ENCODE measurements around the gene GAST.
"Not testable (repeated sequence)": the region's sequence is repeated elsewhere in the genome, so short reads cannot be mapped to it uniquely, and the experiment has no call there.

Gene GAST

DNA sequence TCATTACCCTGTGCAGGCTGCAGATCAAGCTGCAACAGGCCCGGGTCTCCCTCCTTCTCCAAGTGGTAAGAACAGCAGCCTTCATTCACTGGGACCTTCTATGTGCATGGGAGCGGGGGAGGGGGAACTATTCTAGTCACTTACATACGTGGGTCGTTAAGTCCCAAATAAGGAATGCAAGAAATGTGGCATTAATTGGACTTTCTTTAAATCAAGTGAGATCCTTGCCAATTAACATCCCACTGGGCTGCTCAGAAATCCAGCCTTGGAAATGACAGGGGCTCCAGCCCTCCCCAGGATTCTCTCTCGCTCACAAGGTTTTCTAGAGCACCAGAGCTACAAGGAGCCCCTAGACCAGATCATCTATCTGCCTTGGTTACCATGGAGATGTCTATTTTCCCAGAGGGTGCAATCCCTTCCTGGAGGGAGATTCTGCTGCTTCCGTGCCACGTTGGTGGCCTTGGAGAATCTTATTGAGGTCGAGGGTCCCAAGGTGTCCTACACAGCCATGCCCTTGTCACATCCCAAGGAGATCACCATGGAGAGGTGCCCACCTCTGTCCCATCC is 28.6 kb upstream of the GAST start:
- no peak for DNase-seq (ENCODE audit: low spot score)

DNA sequence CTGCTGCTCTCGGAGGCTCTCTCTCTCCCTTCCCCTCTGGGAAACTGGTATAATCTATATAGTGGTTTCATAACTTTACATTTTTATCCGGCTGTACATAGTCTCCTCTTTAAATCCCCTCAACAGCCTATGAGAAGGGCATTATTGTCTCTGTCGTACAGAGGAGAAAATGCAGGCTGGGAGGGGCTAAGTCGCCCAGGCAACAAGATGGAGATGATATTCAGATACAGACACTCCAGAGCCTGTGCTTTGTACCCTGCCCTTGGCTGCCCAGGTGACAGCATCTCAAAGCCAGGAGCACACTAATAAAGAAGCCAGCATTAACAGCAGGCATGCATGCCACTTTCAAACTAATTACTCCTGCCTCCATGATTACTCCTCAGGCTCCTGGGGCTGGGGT is 28.1 kb upstream of the GAST start:
- no peak for DNase-seq (ENCODE audit: low spot score)

DNA sequence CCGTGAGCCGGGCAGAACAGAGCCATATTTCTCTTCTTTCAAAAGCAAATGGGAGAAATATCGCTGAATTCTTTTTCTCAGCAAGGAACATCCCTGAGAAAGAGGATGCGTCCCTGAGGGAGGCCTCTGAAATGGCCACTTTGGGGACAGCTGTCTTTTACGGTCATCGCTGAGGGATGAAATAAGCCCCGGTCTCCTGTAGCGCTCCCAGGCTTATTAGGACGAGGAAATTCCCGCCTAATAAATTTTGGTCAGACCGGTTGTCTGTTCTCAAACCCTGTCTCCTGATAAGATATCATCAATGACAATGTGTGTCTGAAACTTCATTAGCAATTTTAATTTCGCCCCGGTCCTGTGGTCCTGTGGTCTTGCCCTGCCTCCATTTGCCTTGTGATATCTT is 26.4 kb upstream of the GAST start:
- not testable (repeated sequence) for DNase-seq (ENCODE audit: low spot score)

DNA sequence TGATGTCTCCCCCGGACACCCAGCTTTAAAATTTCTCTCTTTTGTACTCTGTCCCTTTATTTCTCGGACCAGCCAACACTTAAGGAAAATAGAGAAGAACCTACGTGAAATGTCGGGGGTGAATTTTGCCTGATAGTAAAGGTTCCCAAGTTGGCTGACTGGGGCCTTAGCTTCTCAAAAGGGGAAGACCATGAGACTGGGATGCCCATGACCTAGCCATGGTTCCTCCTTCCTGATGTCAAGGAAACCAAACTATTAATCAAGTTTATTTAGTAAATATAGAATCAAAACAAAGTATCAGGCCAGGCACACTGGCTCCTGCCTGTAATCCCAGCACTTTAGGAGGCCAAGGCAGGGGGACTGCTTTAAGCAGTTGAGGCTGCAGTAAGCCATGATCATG is 25.9 kb upstream of the GAST start:
- DNase-seq (ENCODE audit: low spot score), result no peak

DNA sequence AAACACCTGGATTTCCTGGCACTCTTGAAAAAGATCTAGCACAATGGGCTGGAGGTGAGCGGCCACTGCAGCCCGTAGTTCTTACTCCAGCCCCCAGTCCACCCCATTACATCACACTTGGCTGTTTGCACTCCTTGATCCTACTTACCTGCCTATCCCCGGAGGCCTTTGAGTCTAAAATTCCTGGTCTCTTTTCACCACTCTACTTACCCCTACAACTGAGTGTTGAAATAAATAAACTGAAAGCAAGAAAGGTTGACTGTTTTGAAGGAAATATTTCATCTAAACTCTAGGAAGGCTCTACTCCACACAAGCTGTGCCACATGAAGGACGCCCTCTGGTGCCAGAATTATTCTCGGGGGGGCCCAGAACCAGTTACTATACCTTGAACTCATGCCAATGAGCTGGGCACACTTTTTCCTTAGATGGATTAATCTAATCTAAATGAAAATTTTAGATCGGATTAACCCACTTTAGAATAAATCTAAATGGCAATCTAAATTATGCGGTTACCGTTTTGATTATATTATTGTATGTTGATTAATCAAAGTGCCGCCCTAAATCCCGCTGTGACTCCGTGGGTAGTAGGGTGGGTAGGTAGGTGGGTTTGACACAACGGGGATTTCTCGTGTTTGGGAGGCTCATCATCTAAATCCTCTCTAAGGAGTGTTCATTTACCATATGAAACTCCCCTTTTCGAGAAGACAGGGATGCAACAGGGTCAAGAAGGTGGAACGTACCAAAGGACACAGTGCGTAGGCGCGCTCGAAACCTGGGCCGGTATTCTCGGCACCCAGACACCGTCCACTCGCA is 24.1 kb upstream of the GAST start:
- DNase-seq (ENCODE audit: low spot score), result no peak

DNA sequence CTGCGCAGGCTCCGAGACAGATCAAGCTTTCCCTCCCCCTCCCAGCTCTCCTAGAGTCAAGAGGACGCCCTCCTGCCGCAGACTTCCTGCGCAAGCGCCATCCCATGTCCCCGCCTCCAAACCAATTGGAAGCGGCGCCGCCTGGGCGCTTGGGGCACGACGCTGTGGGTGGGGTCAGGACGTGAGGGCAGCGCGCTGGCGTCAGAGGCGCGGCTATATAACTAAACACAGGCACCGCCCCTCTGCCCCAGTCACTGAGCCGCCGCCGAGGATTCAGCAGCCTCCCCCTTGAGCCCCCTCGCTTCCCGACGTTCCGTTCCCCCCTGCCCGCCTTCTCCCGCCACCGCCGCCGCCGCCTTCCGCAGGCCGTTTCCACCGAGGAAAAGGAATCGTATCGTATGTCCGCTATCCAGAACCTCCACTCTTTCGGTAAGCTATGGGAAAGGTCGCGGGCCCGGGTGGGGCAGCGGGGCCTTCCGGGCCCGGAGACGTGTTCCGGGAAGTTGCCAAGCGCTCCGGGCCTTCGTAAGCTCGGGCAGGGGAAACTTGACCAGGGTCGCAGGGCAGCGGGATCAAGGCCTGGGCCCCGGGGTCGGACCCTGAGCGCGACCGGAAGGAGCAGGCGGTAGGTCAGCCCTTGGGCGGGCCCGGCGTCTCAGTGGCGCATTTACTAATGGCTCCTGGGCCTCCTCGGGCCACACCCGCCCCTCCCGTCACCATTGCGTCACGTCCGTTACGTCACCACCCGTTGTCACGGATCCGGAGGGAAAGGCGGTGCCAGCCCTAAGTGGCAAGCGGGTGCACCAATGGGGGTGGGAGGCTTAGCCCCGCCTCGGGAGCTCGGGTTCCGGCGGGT is 23.3 kb upstream of the GAST start, which contains the start of gene EIF1:
Gene EIF1 (plus strand): TSS at position 245 of the 856 bp plus-strand sequence. CDS start 154 bp downstream, at position 399.
- peak; percentile 100 for DNase-seq (ENCODE audit: low spot score)

DNA sequence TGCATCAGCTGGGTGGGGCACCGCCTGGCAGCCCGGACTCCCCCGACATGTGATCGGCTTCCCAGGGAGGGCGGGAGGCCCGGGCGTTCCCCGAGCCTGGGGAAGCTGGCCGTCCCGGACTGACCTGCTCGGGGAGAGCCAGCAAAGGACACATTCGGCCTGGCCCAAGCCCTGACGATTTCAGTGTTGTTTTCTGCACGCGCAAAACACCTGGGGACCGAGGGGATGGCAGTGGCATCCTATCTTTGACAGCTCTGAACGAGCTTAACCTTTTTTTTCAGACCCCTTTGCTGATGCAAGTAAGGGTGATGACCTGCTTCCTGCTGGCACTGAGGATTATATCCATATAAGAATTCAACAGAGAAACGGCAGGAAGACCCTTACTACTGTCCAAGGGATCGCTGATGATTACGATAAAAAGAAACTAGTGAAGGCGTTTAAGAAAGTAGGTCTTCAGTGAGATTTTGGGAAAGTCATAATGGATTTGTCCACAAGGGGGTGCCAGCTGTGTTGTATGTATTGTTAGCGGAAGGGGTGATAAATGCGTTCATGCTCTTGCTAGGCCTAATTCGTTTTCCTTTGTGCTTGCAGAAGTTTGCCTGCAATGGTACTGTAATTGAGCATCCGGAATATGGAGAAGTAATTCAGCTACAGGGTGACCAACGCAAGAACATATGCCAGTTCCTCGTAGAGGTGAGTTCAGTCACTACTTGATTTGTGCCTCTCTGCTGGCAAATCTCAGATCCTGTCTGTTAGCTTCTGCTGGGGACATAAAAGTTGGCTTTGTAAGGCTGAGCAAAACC is 22.4 kb upstream of the GAST start:
- DNase-seq (ENCODE audit: low spot score), result peak; percentile 53

DNA sequence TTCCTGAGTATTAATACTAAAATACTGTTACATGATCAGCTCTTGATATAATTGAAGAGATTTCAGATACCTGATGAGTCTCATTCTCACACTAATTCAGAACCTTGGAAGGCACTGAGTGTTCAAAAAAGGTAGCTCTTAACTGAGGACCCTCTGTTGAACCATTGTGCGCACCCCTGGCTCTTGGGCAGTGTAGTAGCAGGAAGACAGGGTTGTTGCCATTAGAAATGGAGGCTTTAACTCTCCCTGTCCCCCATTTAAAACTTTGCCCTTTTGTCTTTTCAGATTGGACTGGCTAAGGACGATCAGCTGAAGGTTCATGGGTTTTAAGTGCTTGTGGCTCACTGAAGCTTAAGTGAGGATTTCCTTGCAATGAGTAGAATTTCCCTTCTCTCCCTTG is 21.6 kb upstream of the GAST start:
- DNase-seq (ENCODE audit: low spot score), result no peak

DNA sequence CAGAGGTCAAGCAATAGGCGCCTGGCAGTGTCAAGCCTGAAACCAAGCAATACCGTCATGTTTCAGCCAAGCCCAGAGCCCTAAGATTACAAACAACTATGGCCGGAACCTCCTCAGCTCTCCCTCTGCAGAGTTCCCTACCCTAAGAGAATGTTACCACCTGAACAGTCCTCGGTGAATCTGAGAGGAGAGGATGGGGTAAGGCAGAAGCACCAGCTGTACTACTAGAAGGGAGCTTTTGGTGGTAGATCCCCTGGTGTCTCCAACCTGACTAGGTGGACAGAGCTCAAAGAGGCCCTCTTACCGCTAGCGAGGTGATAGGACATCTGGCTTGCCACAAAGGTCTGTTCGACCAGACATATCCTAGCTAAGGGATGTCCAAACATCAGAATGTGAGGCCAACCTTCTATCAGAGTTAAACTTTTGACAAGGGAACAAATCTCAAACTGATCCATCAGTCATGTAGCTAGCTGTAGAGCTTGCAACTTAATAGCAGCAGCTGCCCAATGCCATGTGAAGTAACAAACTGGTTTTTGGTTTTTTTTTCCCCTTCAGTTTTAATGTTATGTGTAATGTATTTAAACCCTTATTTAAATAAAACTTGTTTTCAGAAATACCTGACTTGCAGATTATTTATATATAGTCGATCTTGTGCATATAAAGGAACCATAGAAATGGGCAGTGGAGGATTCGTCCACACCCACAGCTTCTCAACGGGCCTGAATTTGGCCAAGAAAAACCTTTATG is 20.9 kb upstream of the GAST start:
- DNase-seq (ENCODE audit: low spot score), result no peak

DNA sequence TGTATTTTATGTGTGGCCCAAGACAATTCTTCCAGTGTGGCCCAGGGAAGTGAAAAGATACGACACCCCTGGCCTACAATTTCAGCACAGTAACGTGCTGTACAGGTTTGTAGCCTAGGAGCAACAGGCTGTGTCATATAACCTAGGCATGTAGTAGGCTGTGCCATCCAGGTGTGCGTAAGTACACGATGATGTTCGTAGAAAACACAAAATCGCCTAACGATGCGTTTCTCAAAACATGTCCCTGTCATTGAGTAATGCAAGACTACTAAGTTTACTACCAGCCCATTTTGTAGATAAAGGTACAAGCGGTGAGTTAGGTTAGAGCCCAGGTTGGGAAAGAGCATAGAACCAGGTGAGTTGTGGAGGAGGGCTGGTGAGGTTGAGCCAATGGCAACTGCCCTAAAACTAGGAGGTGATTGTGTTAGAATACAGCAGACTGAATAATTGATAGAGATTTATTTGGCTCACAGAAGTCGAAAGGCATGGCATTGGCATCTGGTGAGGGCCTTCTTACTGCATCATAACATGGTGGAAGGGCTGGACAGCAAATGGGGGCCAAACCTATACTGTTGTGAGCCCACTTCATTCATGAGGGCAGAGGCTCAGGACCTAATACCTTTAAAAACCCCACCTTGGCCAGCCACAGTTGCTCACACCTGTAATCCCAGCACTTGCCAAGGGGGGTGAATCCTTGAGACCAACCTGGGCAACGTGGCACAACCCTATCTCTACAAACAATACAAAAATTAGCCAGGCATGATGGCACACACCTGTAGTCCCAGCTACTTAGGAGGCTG is 19.2 kb upstream of the GAST start:
- DNase-seq (ENCODE audit: low spot score), result no peak

DNA sequence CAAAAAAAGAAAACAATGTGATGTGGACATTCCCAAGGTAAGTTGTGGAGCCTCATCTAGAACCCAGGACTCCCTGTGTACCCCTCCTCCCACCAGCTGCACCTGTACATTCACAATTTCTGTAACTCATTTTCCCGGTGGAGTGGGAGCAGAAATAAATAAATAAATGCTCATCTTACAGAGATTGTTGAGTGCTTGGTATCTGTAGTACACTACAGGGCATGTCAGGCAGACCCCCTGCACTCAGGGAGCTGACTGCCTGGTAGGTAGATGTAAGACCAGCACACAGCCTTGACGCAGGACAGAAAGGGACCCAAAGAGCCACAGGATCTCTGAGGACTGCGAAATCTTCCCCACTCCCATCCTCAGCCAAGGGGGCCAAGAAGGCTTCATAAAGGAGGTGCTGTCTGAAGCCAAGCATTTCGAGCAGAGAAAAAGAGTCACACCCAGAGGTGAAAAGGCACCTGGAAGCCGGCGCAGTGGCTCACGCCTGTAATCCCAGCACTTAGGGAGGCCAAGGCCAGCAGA is 16.9 kb upstream of the GAST start:
- no peak for DNase-seq (ENCODE audit: low spot score)

DNA sequence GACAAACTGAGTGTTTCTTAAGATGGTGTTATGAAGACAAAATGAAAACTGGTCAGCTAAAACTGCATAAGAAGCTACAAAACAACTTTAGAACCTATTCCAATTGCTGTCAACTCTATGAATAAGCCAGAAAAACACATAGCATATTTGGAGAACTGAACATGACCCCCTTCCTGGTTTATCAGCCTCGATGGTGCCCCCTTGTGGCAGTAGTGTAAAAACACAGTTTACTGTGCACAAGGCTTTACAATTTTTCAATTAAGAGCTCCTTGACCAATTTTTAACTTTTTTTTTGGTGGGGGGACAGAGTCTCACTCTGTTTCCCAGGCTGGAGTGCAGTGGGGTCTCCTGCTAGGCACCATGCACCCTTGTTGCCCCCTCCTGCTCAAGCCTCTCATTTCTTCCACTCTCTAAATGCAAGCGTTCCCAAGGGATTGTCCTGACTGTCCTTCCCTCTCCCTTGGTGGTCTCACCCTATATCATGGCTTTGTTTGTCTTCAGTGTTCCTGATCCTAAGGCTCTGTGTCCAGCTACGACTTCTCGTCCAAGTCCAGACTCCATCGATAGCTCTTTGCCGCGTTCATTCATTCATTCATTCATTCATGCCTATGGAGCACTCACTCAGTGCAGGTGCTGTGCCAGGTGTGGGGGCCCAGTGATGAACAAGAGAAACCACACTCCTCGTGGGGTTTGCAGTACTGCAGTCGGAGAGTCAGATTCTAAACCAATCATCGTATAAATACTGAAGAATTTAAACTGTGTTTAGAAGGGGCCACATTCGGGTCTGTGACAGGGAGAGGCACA is 16.0 kb upstream of the GAST start:
- DNase-seq (ENCODE audit: low spot score), result peak; percentile 57

DNA sequence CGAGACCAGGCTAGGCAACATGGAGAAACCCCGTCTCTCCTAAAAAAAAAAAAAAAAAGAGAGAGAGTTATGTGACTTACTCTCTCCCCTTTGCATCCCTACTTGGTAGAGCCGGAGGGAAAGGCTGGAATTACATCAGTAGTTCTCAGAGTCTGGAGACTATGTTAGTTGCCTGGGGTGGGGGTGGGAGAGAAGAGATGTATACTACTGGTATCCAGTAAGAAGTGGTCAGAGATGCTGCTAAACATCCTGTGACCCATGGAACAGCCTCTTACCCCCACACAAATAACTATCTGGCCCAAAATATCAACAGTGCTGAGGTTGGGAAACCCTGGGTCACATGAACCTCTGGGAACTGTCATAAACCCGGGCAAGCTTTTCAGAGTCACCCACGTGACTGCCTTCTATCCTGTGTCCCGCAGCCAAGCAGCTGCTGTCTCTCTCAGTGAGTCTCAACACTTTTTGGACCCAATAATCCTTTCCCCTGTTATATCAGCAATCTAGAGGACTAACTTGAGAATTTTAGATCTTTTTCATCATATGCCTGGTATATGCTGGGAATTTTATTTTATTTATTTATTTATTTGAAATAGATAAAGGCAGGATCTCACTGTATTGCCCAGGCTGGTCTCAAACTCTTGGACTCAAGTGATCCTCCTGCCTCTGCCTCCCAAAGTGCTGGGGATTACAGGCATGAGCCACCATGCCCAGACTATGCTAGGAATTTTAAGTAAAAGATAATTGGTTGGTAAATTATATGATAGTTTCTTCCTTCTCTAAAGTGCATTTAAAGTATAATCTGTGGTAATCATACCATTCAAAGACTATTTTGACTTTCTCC is 14.8 kb upstream of the GAST start:
- peak; percentile 77 for DNase-seq (ENCODE audit: low spot score)

DNA sequence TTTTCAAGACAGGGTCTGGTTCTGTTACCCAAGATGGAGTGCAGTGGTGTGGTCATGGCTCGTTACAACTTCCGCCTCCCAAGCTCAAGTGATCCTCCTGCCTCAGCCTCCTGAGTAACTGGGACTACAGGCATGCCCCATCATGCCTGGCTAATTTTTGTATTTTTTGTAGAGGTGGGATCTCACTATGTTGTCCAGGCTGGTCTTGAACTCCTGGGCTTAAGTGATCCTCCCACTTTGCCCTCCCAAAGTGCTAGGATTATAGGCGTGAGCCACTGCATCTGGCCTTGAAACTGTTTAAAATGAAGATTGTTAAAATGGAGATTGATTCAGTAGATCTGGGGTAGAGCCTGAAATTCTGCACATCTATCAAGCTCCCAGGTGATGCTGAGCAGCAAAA is 11.3 kb upstream of the GAST start:
- DNase-seq (ENCODE audit: low spot score), result not testable (repeated sequence)

DNA sequence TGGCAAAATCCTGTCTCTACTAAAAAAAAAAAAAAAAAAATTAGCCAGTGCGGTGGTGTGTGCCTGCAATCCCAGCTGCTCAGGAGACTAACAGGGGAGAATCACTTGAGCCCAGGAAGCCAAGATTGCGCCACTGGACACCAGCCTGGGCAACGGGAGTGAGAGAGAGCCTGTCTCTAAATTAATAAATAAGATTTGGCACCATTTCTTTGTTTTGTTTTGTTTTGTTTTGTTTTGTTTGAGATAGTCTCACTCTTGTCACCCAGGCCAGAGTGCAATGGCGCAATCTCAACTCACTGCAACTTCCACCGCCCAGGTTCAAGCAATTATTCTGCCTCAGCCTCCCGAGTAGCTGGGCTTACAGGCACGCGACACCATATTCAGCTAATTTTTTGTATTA is 9.4 kb upstream of the GAST start:
- no peak for DNase-seq (ENCODE audit: low spot score)

DNA sequence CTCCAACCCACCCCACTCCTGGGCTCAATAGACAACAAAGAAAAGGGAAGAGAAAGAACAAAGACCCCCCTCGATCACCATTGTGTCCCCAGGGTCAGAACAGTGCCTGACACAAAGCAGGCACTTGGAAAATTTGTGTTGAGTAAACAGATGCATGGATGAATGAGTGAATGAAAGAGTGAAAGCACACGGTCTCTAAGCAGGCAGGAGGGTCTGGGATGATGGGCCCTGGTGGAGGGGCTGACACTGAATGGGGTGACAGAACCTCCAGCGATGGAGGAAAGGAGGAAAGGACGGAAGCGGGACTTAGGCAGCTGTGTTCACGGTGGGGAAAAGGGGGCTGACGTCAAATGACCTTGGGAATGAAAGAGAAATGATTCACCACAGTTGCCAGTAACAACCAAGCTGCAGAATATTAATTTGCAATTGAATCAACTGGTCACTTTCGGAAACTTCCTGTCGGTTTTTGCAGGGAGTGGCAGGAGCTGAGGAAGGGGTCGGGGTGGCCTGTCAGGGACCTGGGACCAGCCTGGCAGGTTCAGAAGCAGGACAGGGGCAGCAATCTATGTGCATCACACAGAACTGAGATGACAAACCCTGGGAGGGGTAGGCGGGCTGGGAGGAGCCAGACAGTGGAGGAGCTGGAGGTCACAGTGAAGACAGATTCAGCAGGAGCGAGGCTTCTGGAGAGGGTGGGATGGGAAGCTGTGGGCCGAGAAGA is 6.7 kb upstream of the GAST start:
- no peak for DNase-seq (ENCODE audit: low spot score)

DNA sequence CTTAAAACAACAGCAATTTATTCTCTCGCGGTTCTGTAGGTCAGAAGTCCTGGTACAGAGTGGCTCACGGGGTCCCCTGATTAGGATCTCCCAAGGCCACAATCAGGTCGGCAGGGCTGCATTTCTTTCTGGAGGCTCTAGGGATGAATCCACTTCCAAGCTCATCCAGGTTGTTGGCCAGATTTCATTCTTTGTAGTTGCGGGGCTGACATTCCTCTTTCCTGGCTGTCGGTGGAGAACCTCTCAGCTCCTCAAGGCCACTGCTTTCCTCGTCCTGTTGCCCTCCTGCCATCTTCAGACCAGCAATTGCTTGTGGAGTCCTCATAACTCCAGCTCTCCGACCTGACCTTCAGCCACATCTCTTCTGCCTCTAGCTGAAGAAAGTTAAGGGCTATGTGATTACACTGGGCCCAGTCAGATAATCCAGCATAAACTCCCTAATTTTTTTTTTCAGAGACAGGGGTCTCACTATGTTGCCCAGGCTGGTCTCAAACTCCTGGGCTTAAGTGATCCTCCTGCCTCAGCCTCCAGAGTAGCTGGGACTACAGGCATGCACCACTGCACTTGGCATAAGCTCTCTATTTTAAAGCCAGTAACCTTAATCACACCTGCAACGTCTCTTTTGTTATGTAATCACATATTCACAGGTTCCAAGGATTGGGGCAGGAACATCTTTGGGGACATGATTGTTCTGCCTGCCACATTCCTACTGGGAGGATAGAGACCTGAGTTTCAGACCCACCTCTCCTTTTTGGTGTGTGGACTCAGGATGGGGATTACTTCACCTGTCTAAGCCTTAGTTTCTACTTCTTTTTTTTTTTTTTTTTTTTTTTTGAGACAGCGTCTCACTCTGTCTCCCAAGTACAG is 4.1 kb upstream of the GAST start:
- no peak for DNase-seq (ENCODE audit: low spot score)
